GM23338 (cell line): ENCODE data around the gene SLAMF8. TPM values are rescaled to one million over a fixed set of nuclear protein-coding genes. Genes with fewer than 3 reads are reported as not detected.

ENCODE experiments used
- ATAC-seq: fragments of 200-7000 bp; cut with Tn5 transposase; 3 replicates; pipeline ENCODE4 v1.9.1; 2020
- DNase-seq: peaks from one replicate; pipeline ENCODE4 v3.0.0-alpha.2; 2015; ENCODE audit warnings: low spot score
- H2AFZ ChIP-seq: fragments of 200-600 bp; sonication (generic); 2 replicates; pipeline ENCODE4 v1.8.0; 2016; ENCODE audit warnings: antibody characterized with exemption, mild to moderate bottlenecking, moderate library complexity
- H3F3A ChIP-seq: fragments of 200-600 bp; sonication (generic); replicated peaks from 2 replicates; pipeline ENCODE4 v1.8.0; 2017; ENCODE audit warnings: antibody characterized with exemption, mixed run types, low read depth
- H3K27ac ChIP-seq: fragments of 200-600 bp; sonication (generic); 2 replicates; pipeline ENCODE4 v1.6.1; 2016; ENCODE audit warnings: low read depth
- H3K27me3 ChIP-seq: fragments of 200-600 bp; sonication (generic); 2 replicates; pipeline ENCODE4 v1.8.0; 2016; ENCODE audit warnings: mild to moderate bottlenecking, mixed run types, moderate library complexity; ENCODE audit not compliant: insufficient read depth
- H3K36me3 ChIP-seq: fragments of 200-600 bp; sonication (generic); 2 replicates; pipeline ENCODE4 v1.8.0; 2016; ENCODE audit warnings: mild to moderate bottlenecking; ENCODE audit not compliant: insufficient read depth
- H3K4me1 ChIP-seq: fragments of 200-600 bp; sonication (generic); 2 replicates; pipeline ENCODE4 v1.8.0; 2016; ENCODE audit warnings: mild to moderate bottlenecking, moderate library complexity; ENCODE audit not compliant: insufficient read depth
- H3K4me2 ChIP-seq: fragments of 200-600 bp; sonication (generic); 2 replicates; pipeline ENCODE4 v1.7.1; 2017; ENCODE audit warnings: mixed run types
- H3K4me3 ChIP-seq: fragments of 200-600 bp; sonication (generic); 2 replicates; pipeline ENCODE4 v1.6.1; 2016; ENCODE audit warnings: mixed run types
- H3K79me2 ChIP-seq: fragments of 200-600 bp; sonication (generic); replicated peaks from 2 replicates; pipeline ENCODE4 v1.8.0; 2017; ENCODE audit warnings: mild to moderate bottlenecking; ENCODE audit not compliant: insufficient read depth
- H3K9me2 ChIP-seq: fragments of 200-600 bp; sonication (generic); 2 replicates; pipeline ENCODE4 v1.8.0; 2017; ENCODE audit not compliant: insufficient read depth
- H4K20me1 ChIP-seq: fragments of 200-600 bp; sonication (generic); replicated peaks from 2 replicates; pipeline ENCODE4 v1.8.0; 2017; ENCODE audit warnings: mild to moderate bottlenecking; ENCODE audit not compliant: insufficient read depth
- H3K27ac Mint-ChIP-seq: 2 replicates; pipeline ENCODE4 v1.8.0; 2020; ENCODE audit warnings: inconsistent platforms, mild to moderate bottlenecking, moderate library complexity, mixed read lengths
- H3K27me3 Mint-ChIP-seq: 3 replicates; pipeline ENCODE4 v1.8.0; 2022; ENCODE audit warnings: low read depth, mild to moderate bottlenecking, moderate library complexity, mixed read lengths, inconsistent platforms; ENCODE audit not compliant: insufficient read depth, poor library complexity
- H3K36me3 Mint-ChIP-seq: 3 replicates; pipeline ENCODE4 v1.8.0; 2021; ENCODE audit warnings: low read depth, mild to moderate bottlenecking, inconsistent platforms, moderate library complexity, mixed read lengths
- H3K4me1 Mint-ChIP-seq: 3 replicates; pipeline ENCODE4 v1.8.0; 2020; ENCODE audit warnings: mild to moderate bottlenecking, inconsistent platforms, mixed read lengths
- H3K4me3 Mint-ChIP-seq: 3 replicates; pipeline ENCODE4 v1.8.0; 2021; ENCODE audit warnings: moderate library complexity, mild to moderate bottlenecking, inconsistent platforms, mixed read lengths
- H3K9me3 Mint-ChIP-seq: 3 replicates; pipeline ENCODE4 v1.8.0; 2020; ENCODE audit warnings: moderate library complexity, mild to moderate bottlenecking, inconsistent platforms, mixed read lengths
- CREB1 ChIP-seq: fragments of 250-450 bp; sonication (Bioruptor Pico); IDR thresholded peaks from 2 replicates; pipeline ENCODE4 v1.5.0; 2020; ENCODE audit warnings: low read depth, mild to moderate bottlenecking, moderate library complexity
- EZH2 ChIP-seq: fragments of 200-600 bp; sonication (generic); IDR thresholded peaks from one replicate; pipeline ENCODE4 v1.8.0; 2017; ENCODE audit warnings: antibody characterized with exemption, mild to moderate bottlenecking, low read depth; ENCODE audit not compliant: unreplicated experiment
- EZH2phosphoT487 ChIP-seq: fragments of 200-600 bp; sonication (generic); IDR thresholded peaks from one replicate; pipeline ENCODE4 v1.8.1; 2018; ENCODE audit warnings: antibody characterized with exemption; ENCODE audit not compliant: unreplicated experiment
- JUNB ChIP-seq: IDR thresholded peaks from one replicate; pipeline ENCODE4 v1.6.1; 2016; ENCODE audit warnings: antibody characterized with exemption; ENCODE audit not compliant: unreplicated experiment
- NANOG ChIP-seq: IDR thresholded peaks from 2 replicates; pipeline ENCODE4 v1.6.1; 2016; ENCODE audit warnings: antibody characterized with exemption, borderline replicate concordance
- POLR2AphosphoS5 ChIP-seq: IDR thresholded peaks from 2 replicates; pipeline ENCODE4 v1.6.1; 2016; ENCODE audit warnings: antibody characterized with exemption, low read depth
- STAT1 ChIP-seq: IDR thresholded peaks from one replicate; pipeline ENCODE4 v1.6.1; 2016; ENCODE audit warnings: antibody characterized with exemption; ENCODE audit not compliant: unreplicated experiment
- ZNF114 ChIP-seq: fragments of 250-450 bp; sonication (Bioruptor Pico); IDR thresholded peaks from 2 replicates; pipeline ENCODE4 v1.5.0; 2020; ENCODE audit warnings: mild to moderate bottlenecking, moderate library complexity
- ZNF331 ChIP-seq: fragments of 250-450 bp; sonication (Bioruptor Pico); IDR thresholded peaks from 2 replicates; pipeline ENCODE4 v1.5.0; 2020; ENCODE audit warnings: low read depth, mild to moderate bottlenecking, moderate library complexity
- polyA plus RNA-seq: library from polyadenylated mRNA; unstranded; fragments of >200 nt; fragmentation: Nextera tagmentation; extraction: Ambion mirVana; gene quantifications from 2 replicates; pipeline ENCODE4 v1.2.1, GENCODE V29; 2016
- total RNA-seq: library from RNA; depleted of rRNA; stranded (reverse); fragments of >200 nt; shearing (Covaris generic); gene quantifications from 2 replicates; pipeline ENCODE4 v1.2.3, GENCODE V29; 2014
- TF ChIP-seq, protein P1 (sequence below), 2 experiments: fragments of 200-600 bp in 1 of 2; sonication (generic) in 1 of 2; conservative IDR thresholded peaks; 2 replicates each; pipeline versions ENCODE4 v1.5.1 to v1.6.1; 2016 to 2017; ENCODE audit warnings: antibody characterized with exemption in 2 of 2, low read depth in 2 of 2, mild to moderate bottlenecking in 2 of 2, moderate library complexity in 1 of 2
- TF ChIP-seq, protein P2 (sequence below): IDR thresholded peaks from 2 replicates; pipeline ENCODE4 v1.6.1; 2016; ENCODE audit warnings: antibody characterized with exemption
- TF ChIP-seq, protein P3 (sequence below): IDR thresholded peaks from one replicate; pipeline ENCODE4 v1.6.1; 2018; ENCODE audit warnings: antibody characterized with exemption; ENCODE audit not compliant: unreplicated experiment

SLAMF8 gene
- total and polyA plus RNA-seq, 2 experiments from 2014 or later, result not detected

DNA sequence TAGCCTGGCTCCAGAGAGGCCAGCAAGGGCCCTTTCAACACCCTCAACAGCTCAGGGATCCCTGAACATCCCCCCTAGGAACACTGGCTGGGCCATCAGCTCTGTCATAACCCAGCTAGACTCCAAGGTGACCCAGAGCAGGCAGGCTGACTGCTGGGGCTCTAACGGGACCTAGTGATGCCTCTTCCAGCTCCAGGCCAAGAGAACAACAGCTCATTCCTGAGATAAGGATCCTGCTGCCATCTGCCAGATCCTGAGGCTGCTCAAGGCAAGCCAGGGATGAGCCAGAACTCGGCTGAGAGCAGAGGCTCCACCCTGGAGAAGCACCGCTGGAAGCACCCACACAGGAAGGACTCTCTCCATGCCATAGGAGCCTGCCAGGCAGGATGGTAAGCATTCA lies 33.8 kb downstream of the SLAMF8 start:
- H3K27ac ChIP-seq, result no peak overlapping the region
- ATAC-seq (no peak), DNase-seq (no peak)
- Mint-ChIP-seq H3K9me3 (no peaks in the 10 kb centered on the region; the same call in 2 of the 3 replicates), H3K4me3 (no peak overlapping the region), H3K27me3 (peaks cover 15% of the 10 kb centered on the region), H3K4me1 (no peaks in the 10 kb centered on the region; the same call in 2 of the 3 replicates), H3K27ac (no peak overlapping the region), H3K36me3 (no peaks in the 10 kb centered on the region; the same call in 2 of the 3 replicates)
- no peaks in the 10 kb centered on the region for H3F3A ChIP-seq
- no peak overlapping the region for H3K4me3 ChIP-seq
- no peaks in the 10 kb centered on the region for H3K9me2 ChIP-seq
- H3K4me2 ChIP-seq, result no peak overlapping the region
- no peaks in the 10 kb centered on the region for H3K4me1 ChIP-seq
- H3K79me2 ChIP-seq, result no peaks in the 10 kb centered on the region
- no peaks in the 10 kb centered on the region for H4K20me1 ChIP-seq
- TF ChIP-seq CREB1 (CRISPR knock-in tag) (no peak), STAT1 (no peak), ZNF114 (CRISPR knock-in tag) (no peak), POLR2AphosphoS5 (no peak), NANOG (no peak), EZH2 (no peak), ZNF331 (CRISPR knock-in tag) (no peak)
- TF ChIP-seq, protein P1, sequence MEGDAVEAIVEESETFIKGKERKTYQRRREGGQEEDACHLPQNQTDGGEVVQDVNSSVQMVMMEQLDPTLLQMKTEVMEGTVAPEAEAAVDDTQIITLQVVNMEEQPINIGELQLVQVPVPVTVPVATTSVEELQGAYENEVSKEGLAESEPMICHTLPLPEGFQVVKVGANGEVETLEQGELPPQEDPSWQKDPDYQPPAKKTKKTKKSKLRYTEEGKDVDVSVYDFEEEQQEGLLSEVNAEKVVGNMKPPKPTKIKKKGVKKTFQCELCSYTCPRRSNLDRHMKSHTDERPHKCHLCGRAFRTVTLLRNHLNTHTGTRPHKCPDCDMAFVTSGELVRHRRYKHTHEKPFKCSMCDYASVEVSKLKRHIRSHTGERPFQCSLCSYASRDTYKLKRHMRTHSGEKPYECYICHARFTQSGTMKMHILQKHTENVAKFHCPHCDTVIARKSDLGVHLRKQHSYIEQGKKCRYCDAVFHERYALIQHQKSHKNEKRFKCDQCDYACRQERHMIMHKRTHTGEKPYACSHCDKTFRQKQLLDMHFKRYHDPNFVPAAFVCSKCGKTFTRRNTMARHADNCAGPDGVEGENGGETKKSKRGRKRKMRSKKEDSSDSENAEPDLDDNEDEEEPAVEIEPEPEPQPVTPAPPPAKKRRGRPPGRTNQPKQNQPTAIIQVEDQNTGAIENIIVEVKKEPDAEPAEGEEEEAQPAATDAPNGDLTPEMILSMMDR (conservative IDR thresholded peaks at IDR 0.05; ENCODE audit: low read depth in 2 of 2), result no peak
- TF ChIP-seq, protein P2, sequence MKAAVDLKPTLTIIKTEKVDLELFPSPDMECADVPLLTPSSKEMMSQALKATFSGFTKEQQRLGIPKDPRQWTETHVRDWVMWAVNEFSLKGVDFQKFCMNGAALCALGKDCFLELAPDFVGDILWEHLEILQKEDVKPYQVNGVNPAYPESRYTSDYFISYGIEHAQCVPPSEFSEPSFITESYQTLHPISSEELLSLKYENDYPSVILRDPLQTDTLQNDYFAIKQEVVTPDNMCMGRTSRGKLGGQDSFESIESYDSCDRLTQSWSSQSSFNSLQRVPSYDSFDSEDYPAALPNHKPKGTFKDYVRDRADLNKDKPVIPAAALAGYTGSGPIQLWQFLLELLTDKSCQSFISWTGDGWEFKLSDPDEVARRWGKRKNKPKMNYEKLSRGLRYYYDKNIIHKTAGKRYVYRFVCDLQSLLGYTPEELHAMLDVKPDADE, result no peak
- TF ChIP-seq, protein P3, sequence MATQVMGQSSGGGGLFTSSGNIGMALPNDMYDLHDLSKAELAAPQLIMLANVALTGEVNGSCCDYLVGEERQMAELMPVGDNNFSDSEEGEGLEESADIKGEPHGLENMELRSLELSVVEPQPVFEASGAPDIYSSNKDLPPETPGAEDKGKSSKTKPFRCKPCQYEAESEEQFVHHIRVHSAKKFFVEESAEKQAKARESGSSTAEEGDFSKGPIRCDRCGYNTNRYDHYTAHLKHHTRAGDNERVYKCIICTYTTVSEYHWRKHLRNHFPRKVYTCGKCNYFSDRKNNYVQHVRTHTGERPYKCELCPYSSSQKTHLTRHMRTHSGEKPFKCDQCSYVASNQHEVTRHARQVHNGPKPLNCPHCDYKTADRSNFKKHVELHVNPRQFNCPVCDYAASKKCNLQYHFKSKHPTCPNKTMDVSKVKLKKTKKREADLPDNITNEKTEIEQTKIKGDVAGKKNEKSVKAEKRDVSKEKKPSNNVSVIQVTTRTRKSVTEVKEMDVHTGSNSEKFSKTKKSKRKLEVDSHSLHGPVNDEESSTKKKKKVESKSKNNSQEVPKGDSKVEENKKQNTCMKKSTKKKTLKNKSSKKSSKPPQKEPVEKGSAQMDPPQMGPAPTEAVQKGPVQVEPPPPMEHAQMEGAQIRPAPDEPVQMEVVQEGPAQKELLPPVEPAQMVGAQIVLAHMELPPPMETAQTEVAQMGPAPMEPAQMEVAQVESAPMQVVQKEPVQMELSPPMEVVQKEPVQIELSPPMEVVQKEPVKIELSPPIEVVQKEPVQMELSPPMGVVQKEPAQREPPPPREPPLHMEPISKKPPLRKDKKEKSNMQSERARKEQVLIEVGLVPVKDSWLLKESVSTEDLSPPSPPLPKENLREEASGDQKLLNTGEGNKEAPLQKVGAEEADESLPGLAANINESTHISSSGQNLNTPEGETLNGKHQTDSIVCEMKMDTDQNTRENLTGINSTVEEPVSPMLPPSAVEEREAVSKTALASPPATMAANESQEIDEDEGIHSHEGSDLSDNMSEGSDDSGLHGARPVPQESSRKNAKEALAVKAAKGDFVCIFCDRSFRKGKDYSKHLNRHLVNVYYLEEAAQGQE, result no peak
- no peak overlapping the region for H2AFZ ChIP-seq
- no peaks in the 10 kb centered on the region for H3K36me3 ChIP-seq
- H3K27me3 ChIP-seq, result peaks cover 14% of the 10 kb centered on the region

DNA sequence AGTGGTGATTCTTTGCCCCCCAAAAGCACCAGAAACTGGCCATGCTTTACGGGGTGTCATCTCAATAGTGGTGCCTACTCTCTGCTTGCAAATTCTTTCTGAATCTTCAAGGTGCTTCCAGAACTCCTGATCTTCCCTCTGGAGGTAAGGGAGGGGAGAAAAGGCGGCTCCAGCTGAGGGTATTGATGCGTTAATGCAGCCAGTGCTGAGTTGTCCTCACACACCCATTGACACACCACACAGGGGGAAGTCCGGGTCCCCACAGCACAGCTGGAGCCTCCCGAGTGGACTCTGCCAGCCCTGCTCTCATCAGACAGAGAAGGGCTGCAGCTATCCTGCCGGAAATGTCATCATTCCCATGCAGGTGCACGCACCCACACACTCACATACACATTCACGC lies 34.5 kb downstream of the SLAMF8 start:
- Histone ChIP-seq H3K79me2 (no peaks in the 10 kb centered on the region), H3K4me3 (no peak overlapping the region), H3K9me2 (no peaks in the 10 kb centered on the region), H3K27me3 (peaks cover 7% of the 10 kb centered on the region; the same call in 1 of the 2 replicates), H4K20me1 (no peaks in the 10 kb centered on the region), H3K4me1 (no peaks in the 10 kb centered on the region), H3K4me2 (no peak overlapping the region), H3F3A (no peaks in the 10 kb centered on the region), H3K27ac (no peak overlapping the region), H2AFZ (no peak overlapping the region), H3K36me3 (no peaks in the 10 kb centered on the region)
- Mint-ChIP-seq H3K4me1 (no peaks in the 10 kb centered on the region; the same call in 2 of the 3 replicates), H3K27ac (no peak overlapping the region), H3K4me3 (no peak overlapping the region), H3K36me3 (no peaks in the 10 kb centered on the region), H3K27me3 (peaks cover 14% of the 10 kb centered on the region), H3K9me3 (no peaks in the 10 kb centered on the region; the same call in 2 of the 3 replicates)
- peak; percentile 17; the same call in 1 of the 3 replicates for ATAC-seq
- no peak for DNase-seq
- TF ChIP-seq STAT1 (no peak), JUNB (no peak), NANOG (no peak), EZH2 (no peak), ZNF114 (CRISPR knock-in tag) (no peak), EZH2phosphoT487 (no peak), CREB1 (CRISPR knock-in tag) (no peak), POLR2AphosphoS5 (no peak)
- TF ChIP-seq, protein P1 (conservative IDR thresholded peaks at IDR 0.05; ENCODE audit: low read depth in 2 of 2), result no peak
